ENCODE measurements around the gene AK1. TPM values are rescaled to one million over a fixed set of nuclear protein-coding genes. Genes with fewer than 3 reads are reported as not detected.
"Not testable (repeated sequence)": the region's sequence is repeated elsewhere in the genome, so short reads cannot be mapped to it uniquely, and the experiment has no call there.

Gene AK1
- total RNA-seq, 1 donor from 2014 or later = 359 TPM

DNA sequence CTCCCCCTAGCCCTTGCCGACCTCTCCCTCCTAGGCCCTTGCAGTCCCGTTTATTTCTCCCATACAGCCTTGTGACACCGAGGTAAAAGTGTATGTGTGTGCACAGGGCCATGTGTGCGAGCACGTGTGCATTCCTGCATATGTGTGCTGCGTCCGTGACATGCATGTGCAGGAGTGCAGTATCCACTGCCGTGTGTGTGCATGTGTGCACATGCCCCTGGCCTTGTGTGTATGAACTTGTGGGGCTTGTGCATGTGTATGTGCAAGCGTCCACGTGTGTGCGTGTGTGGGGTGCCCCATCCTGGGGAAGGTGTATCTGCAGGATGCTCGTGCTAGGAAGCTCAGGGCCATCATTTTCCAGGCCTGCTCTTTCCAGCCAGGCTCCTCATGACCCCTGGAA is 6.6 kb downstream of the AK1 start:
- no peak overlapping the region for H3K27ac ChIP-seq (ENCODE audit: low read depth, low read length)
- peaks cover 37 to 64% (median 41%) of the 10 kb centered on the region in 3 donors for H3K4me1 ChIP-seq (ENCODE audit: control insufficient read depth in 3 of 3, insufficient read depth in 3 of 3, low read length in 3 of 3)
- H3K9ac ChIP-seq (ENCODE audit: low read depth in 1 of 3, low read length in 3 of 3) = peak overlapping the region in 1 of 3 donors; percentile 40
- H3K27me3 ChIP-seq (ENCODE audit: control insufficient read depth in 3 of 3, insufficient read depth in 3 of 3, low read length in 3 of 3) = no peaks in the 10 kb centered on the region
- H3K4me3 ChIP-seq (ENCODE audit: low read length in 3 of 3) = no peak overlapping the region
- H3K36me3 ChIP-seq (ENCODE audit: control insufficient read depth in 3 of 3, insufficient read depth in 3 of 3, low read length in 3 of 3) = peaks cover 56 to 59% (median 57%) of the 10 kb centered on the region in 3 donors
- no peaks in the 10 kb centered on the region for H3K9me3 ChIP-seq (ENCODE audit: control insufficient read depth in 3 of 3, low read length in 3 of 3)

DNA sequence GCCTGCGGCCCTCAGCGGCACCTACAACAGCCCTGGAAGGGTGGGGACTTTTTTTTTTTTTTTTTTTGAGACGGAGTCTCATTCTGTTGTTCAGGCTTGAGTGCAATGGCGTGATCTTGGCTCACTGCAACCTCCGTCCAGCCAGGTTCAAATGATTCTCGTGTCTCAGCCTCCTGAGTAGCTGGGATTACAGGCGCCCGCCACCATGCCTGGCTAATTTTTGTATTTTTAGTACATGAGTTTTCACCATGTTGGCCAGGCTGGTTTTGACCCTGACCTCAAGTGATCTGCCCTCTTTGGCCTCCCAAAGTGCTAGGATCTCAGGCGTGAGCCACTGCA is 7.4 kb downstream of the AK1 start:
- H3K27ac ChIP-seq (ENCODE audit: low read depth, low read length); H3K4me3 ChIP-seq (ENCODE audit: low read length in 3 of 3); H3K27me3 ChIP-seq (ENCODE audit: control insufficient read depth in 3 of 3, insufficient read depth in 3 of 3, low read length in 3 of 3); H3K9me3 ChIP-seq (ENCODE audit: control insufficient read depth in 3 of 3, low read length in 3 of 3): not testable (repeated sequence)
- peaks cover 59 to 64% (median 59%) of the 10 kb centered on the region in 3 donors for H3K36me3 ChIP-seq (ENCODE audit: control insufficient read depth in 3 of 3, insufficient read depth in 3 of 3, low read length in 3 of 3)
- peaks cover 30 to 56% (median 33%) of the 10 kb centered on the region in 3 donors for H3K4me1 ChIP-seq (ENCODE audit: control insufficient read depth in 3 of 3, insufficient read depth in 3 of 3, low read length in 3 of 3)
- H3K9ac ChIP-seq (ENCODE audit: low read depth in 1 of 3, low read length in 3 of 3) = peak overlapping the region in 1 of 3 donors; percentile 40

DNA sequence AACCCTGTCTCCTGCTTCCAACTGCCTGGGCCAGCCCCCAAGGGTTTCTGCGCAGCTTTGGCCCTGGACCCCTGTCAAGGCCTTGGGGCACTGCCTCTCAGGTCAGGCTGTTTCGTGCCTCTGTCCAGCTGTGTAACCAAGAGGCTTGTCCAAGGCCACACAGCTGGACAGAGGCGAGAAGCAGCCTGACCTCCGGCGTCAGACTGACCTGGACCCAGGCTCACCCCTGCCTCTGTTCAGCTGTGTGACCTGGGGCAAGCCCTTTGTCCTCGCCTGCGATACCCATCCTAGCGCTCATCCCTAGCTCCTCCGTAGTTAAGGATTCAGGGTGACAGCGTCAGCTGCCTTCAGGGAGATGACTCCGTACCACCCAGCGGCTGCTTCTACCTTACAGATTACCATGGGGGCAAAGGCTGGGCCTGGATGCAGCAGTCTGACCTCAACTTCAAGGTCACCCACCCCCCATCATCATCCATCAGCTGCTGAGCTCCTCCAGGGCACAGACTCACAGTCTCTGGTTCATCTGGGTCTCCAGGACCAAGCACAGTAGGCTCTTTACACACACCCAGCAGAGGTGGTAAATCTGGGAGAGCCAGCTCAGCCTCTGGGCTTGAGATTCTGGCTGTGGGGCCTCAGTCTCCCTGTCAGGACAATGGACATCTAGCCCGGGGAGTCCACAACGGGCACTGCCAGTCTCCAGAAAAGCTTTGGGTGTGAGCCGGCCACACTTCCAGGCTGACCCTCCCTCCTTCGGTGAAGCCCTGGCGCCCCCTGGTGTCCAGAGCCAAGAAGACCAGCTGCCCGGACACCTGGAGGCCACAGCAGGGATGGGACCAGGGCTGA is 7.9 kb downstream of the AK1 start:
- Histone ChIP-seq H3K27me3 (ENCODE audit: control insufficient read depth in 3 of 3, insufficient read depth in 3 of 3, low read length in 3 of 3) (no peaks in the 10 kb centered on the region), H3K36me3 (ENCODE audit: control insufficient read depth in 3 of 3, insufficient read depth in 3 of 3, low read length in 3 of 3) (peaks cover 59 to 68% (median 60%) of the 10 kb centered on the region in 3 donors), H3K27ac (ENCODE audit: low read depth, low read length) (no peak overlapping the region), H3K4me1 (ENCODE audit: control insufficient read depth in 3 of 3, insufficient read depth in 3 of 3, low read length in 3 of 3) (peaks cover 25 to 50% (median 28%) of the 10 kb centered on the region in 3 donors), H3K4me3 (ENCODE audit: low read length in 3 of 3) (peak overlapping the region in 1 of 3 donors; percentile 35), H3K9ac (ENCODE audit: low read depth in 1 of 3, low read length in 3 of 3) (peak overlapping the region in 2 of 3 donors; percentile 7 to 54), H3K9me3 (ENCODE audit: control insufficient read depth in 3 of 3, low read length in 3 of 3) (no peaks in the 10 kb centered on the region)

DNA sequence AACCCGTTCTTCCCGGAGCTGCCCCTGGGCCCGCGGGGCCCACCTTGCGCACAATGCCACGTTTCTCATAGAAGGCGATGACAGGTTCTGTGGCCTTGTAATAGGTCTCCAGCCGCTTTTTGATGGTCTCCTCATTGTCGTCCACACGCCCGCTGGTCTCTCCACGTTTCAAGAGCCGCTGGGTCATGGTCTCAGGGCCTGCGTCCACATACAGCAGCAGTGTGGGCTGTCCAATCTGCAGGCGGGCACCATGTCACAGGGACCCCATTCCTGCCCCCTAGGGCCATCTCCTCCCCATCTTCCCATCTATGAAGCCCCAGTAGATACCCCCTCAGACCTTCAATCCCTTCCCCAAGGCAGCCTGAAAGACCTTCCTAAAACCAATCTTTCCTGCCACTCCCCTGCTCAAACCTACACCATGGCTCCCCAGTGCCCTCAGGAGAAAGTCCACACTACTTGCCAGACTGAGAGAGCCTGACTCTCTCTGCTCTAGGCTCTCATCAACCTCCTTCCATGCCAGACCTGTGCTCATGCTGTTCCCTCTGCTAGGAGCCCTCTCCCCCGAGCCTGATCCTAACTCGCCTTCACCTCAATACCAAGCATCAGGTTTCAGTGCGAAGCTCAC is 9.1 kb downstream of the AK1 start:
- Histone ChIP-seq H3K27me3 (ENCODE audit: control insufficient read depth in 3 of 3, insufficient read depth in 3 of 3, low read length in 3 of 3) (no peaks in the 10 kb centered on the region), H3K27ac (ENCODE audit: low read depth, low read length) (no peak overlapping the region), H3K9ac (ENCODE audit: low read depth in 1 of 3, low read length in 3 of 3) (no peak overlapping the region), H3K9me3 (ENCODE audit: control insufficient read depth in 3 of 3, low read length in 3 of 3) (no peaks in the 10 kb centered on the region), H3K36me3 (ENCODE audit: control insufficient read depth in 3 of 3, insufficient read depth in 3 of 3, low read length in 3 of 3) (peaks cover 58 to 68% (median 59%) of the 10 kb centered on the region in 3 donors), H3K4me1 (ENCODE audit: control insufficient read depth in 3 of 3, insufficient read depth in 3 of 3, low read length in 3 of 3) (peaks cover 14 to 39% (median 17%) of the 10 kb centered on the region in 3 donors), H3K4me3 (ENCODE audit: low read length in 3 of 3) (no peak overlapping the region)

DNA sequence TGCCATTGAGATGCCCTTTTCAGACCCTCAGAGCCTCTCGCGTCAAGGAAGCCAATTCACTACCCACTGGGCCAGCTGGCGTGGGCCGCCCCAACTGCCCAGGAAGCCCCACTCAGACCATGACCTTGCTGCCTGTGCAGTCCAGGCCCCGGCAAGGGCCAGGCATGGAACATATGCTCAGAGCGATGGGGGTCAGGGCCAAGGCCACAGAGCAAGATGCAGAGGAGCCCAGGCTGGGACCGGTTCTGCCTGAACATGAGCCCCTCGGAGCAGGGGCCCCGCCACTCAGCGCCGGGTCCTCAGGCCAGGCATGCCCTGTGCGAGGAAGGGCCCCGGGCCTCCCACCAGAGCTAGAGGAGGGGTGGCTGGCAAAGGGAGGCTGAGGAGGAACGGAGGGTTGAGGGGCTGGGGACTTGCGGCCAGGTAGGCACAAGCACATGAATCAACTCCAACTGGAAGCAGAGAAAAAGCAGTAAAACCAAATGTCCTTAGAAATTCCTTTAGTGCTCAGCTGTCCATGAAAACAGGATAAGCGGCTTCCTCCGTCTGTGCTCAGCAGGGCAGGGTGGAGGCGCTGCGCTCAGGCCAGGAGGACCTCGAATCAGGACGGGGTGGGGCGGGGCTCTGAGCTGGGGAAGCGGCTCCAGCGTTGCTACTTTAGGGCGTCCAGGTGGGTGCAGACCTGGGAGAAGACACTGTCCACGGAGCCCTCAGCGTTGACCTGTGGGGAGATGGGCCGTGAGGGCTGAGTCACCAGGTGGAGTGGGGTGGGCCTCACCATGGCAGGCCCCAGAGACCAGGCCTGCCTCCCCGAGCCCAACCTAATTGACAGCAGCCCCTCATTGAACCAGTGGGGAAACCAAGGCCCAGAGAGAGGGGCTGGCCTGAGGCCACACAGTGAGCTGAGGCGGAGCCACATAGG is 9.9 kb downstream of the AK1 start:
- peaks cover 13 to 37% (median 17%) of the 10 kb centered on the region in 3 donors for H3K4me1 ChIP-seq (ENCODE audit: control insufficient read depth in 3 of 3, insufficient read depth in 3 of 3, low read length in 3 of 3)
- H3K27ac ChIP-seq (ENCODE audit: low read depth, low read length) = peak overlapping the region; percentile 23
- H3K9ac ChIP-seq (ENCODE audit: low read depth in 1 of 3, low read length in 3 of 3) = peak overlapping the region in 1 of 3 donors; percentile 25

DNA sequence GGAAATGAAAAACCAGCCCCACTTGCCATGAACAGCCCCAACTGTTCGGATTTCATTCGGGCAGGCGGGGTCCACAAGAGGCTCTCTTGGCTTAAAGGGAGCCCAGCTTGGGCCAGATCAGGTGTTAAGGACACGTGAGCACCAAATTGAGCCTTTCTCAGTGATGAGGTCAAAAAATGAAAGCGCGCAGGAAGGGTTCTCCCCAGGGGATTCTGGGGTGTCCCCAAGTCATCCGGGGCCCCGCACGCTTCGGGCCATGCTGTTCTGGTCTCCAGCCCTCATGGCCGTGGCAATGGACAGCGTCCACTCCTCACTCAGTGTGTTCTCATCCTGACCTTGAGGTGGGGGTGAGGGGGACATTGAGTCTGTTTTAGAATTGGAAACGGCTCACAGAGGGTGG is 10.9 kb downstream of the AK1 start:
- Histone ChIP-seq H3K27me3 (ENCODE audit: control insufficient read depth in 3 of 3, insufficient read depth in 3 of 3, low read length in 3 of 3) (no peaks in the 10 kb centered on the region), H3K9me3 (ENCODE audit: control insufficient read depth in 3 of 3, low read length in 3 of 3) (no peaks in the 10 kb centered on the region), H3K27ac (ENCODE audit: low read depth, low read length) (no peak overlapping the region), H3K9ac (ENCODE audit: low read depth in 1 of 3, low read length in 3 of 3) (no peak overlapping the region), H3K36me3 (ENCODE audit: control insufficient read depth in 3 of 3, insufficient read depth in 3 of 3, low read length in 3 of 3) (peaks cover 41 to 51% (median 43%) of the 10 kb centered on the region in 3 donors), H3K4me1 (ENCODE audit: control insufficient read depth in 3 of 3, insufficient read depth in 3 of 3, low read length in 3 of 3) (peaks cover 23 to 43% (median 28%) of the 10 kb centered on the region in 3 donors), H3K4me3 (ENCODE audit: low read length in 3 of 3) (no peak overlapping the region)

More for the DNA sequence above, 9.9 kb downstream of the AK1 start:
- H3K9me3 ChIP-seq (ENCODE audit: control insufficient read depth in 3 of 3, low read length in 3 of 3) = no peaks in the 10 kb centered on the region
- H3K4me3 ChIP-seq (ENCODE audit: low read length in 3 of 3) = no peak overlapping the region
- peaks cover 52 to 61% (median 54%) of the 10 kb centered on the region in 3 donors for H3K36me3 ChIP-seq (ENCODE audit: control insufficient read depth in 3 of 3, insufficient read depth in 3 of 3, low read length in 3 of 3)
- no peaks in the 10 kb centered on the region for H3K27me3 ChIP-seq (ENCODE audit: control insufficient read depth in 3 of 3, insufficient read depth in 3 of 3, low read length in 3 of 3)

DNA sequence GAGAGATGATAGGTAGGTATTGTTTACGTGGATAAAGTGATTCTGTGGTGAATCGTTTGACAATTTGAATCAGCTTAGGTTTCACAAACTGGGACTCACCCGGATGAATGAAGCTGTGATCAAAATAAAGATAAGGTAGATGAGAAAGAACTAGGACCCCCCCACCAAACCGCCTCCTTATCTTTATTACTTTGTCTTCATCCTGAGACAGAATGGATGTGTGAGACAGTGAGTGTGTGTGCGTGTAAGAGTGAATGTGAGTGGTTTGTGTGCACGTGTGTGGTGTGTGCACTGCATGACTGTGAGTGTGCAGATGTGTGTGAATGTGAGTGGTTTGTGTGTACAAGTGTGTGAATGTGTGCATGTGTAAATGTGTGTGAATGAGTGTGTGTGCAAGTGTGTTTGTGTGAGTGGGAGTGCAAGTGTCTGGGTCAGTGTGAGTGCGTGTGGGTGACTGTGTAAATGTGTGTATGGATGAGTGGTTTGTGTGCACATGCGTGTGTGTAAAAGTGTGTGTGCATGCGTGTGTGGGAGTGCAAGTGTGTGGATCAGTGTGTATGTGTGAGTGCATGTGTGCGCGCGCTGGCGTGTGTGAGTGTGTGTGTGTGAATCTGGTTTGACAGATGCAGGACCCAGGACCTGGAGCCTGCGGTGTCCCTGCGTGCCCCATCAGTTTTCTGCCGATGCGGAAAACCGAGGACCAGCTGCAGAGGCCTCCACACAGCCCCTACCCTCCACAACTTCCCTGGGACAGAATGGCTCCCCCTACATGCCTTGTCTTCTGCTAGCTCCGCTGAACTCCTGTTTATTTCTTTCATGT is 11.6 kb downstream of the AK1 start:
- H3K36me3 ChIP-seq (ENCODE audit: control insufficient read depth in 3 of 3, insufficient read depth in 3 of 3, low read length in 3 of 3) = peaks cover 34 to 44% (median 36%) of the 10 kb centered on the region in 3 donors
- no peak overlapping the region for H3K9ac ChIP-seq (ENCODE audit: low read depth in 1 of 3, low read length in 3 of 3)
- H3K27ac ChIP-seq (ENCODE audit: low read depth, low read length) = no peak overlapping the region
- H3K4me3 ChIP-seq (ENCODE audit: low read length in 3 of 3) = no peak overlapping the region
- peaks cover 20 to 40% (median 34%) of the 10 kb centered on the region in 3 donors for H3K4me1 ChIP-seq (ENCODE audit: control insufficient read depth in 3 of 3, insufficient read depth in 3 of 3, low read length in 3 of 3)
- H3K9me3 ChIP-seq (ENCODE audit: control insufficient read depth in 3 of 3, low read length in 3 of 3) = no peaks in the 10 kb centered on the region
- no peaks in the 10 kb centered on the region for H3K27me3 ChIP-seq (ENCODE audit: control insufficient read depth in 3 of 3, insufficient read depth in 3 of 3, low read length in 3 of 3)

DNA sequence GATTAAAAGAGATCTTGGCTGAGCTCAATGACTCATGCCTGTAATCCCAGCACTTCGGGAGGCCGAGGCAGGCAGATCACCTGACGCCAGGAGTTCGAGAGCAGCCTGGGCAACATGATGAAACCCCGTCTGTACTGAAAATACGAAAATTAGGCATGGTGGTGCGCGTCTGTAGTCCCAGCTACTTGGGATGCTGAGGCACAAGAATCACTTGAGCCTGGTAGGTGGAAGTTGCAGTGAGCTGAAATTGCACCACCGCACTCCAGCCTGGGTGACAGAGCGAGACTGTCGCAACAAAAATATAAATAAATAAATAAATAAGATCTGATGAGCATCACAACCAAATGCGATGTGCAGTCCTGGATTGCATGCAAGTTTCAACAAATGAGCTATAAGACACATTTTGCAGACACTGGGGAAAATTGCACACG is 14.3 kb downstream of the AK1 start:
- peak overlapping the region in 1 of 3 donors; percentile 72 for H3K9ac ChIP-seq (ENCODE audit: low read depth in 1 of 3, low read length in 3 of 3)
- H3K9me3 ChIP-seq (ENCODE audit: control insufficient read depth in 3 of 3, low read length in 3 of 3) = no peaks in the 10 kb centered on the region
- no peaks in the 10 kb centered on the region for H3K27me3 ChIP-seq (ENCODE audit: control insufficient read depth in 3 of 3, insufficient read depth in 3 of 3, low read length in 3 of 3)
- no peak overlapping the region for H3K4me3 ChIP-seq (ENCODE audit: low read length in 3 of 3)
- peak overlapping the region; percentile 65 for H3K27ac ChIP-seq (ENCODE audit: low read depth, low read length)
- peaks cover 23 to 45% (median 33%) of the 10 kb centered on the region in 3 donors for H3K4me1 ChIP-seq (ENCODE audit: control insufficient read depth in 3 of 3, insufficient read depth in 3 of 3, low read length in 3 of 3)
- peaks cover 13 to 22% (median 13%) of the 10 kb centered on the region in 3 donors for H3K36me3 ChIP-seq (ENCODE audit: control insufficient read depth in 3 of 3, insufficient read depth in 3 of 3, low read length in 3 of 3)
